NCI-H446 treated with DMSO at 0.1 percent for 48 hours (cell line): Measurements from ENCODE around the gene PRDM15.

Experiments used
- DNase-seq: peaks from one replicate; lab custom pipeline; 2025; lab: John Stamatoyannopoulos, UW

Gene PRDM15

GRCh38 chr21:41879190-41879998 lies at the start of gene PRDM15:
Gene PRDM15, minus strand, starts transcription at chr21:41879344. Its CDS starts 18,981 bp downstream, at chr21:41860363.
- peak; percentile 73 for DNase-seq

GRCh38 chr21:41928621-41929220 lies 49.6 kb upstream of the PRDM15 start:
- no peak for DNase-seq

- DNase-seq = no peak
These were observed 48.7 kb upstream of the PRDM15 start for GRCh38 chr21:41927727-41928409.

GRCh38 chr21:41926807-41927171 lies 47.6 kb upstream of the PRDM15 start:
- no peak for DNase-seq

GRCh38 chr21:41926117-41926806 lies 47.1 kb upstream of the PRDM15 start:
- no peak for DNase-seq

GRCh38 chr21:41925767-41926116 lies 46.6 kb upstream of the PRDM15 start:
- DNase-seq = no peak

GRCh38 chr21:41924368-41924754 lies 45.2 kb upstream of the PRDM15 start:
- DNase-seq = no peak

GRCh38 chr21:41923631-41924367 lies 44.7 kb upstream of the PRDM15 start:
- no peak for DNase-seq

- DNase-seq = no peak
These were observed 44.0 kb upstream of the PRDM15 start for GRCh38 chr21:41923186-41923585.

GRCh38 chr21:41921021-41921420 lies 41.9 kb upstream of the PRDM15 start:
- DNase-seq = no peak

- DNase-seq = no peak
These were observed 41.3 kb upstream of the PRDM15 start for GRCh38 chr21:41920476-41920875.

- no peak for DNase-seq
These were observed 40.7 kb upstream of the PRDM15 start for GRCh38 chr21:41919666-41920398.

- DNase-seq = no peak
These were observed 39.6 kb upstream of the PRDM15 start for GRCh38 chr21:41918561-41919358.

- no peak for DNase-seq
These were observed 38.4 kb upstream of the PRDM15 start for GRCh38 chr21:41917531-41917930.

- DNase-seq = no peak
These were observed 37.8 kb upstream of the PRDM15 start for GRCh38 chr21:41916888-41917433.

GRCh38 chr21:41914965-41915364 lies 35.8 kb upstream of the PRDM15 start:
- no peak for DNase-seq

GRCh38 chr21:41914358-41914757 lies 35.2 kb upstream of the PRDM15 start:
- DNase-seq = no peak

GRCh38 chr21:41913230-41913629 lies 34.1 kb upstream of the PRDM15 start:
- no peak for DNase-seq

- no peak for DNase-seq
These were observed 29.7 kb upstream of the PRDM15 start for GRCh38 chr21:41908829-41909228.
